Measurements from ENCODE around the gene XYLT1. TPM values are rescaled to one million over a fixed set of nuclear protein-coding genes. Genes with fewer than 3 reads are reported as not detected.

XYLT1 gene
- total and polyA plus RNA-seq, 2 of the 4 experiments (the other 2 are of a cell fraction) = 9.0 to 12.7 TPM

- H3K14ac ChIP-seq (replicated peaks; ENCODE audit: low read depth, low read length) = no peak overlapping the region
- H2AFZ ChIP-seq (replicated peaks; ENCODE audit: low read length, poor library complexity) = no peak overlapping the region
- no peak overlapping the region for H3K27ac ChIP-seq (ENCODE audit: insufficient read depth, low read length)
- H3K4me3 ChIP-seq (ENCODE audit: insufficient read depth, low read depth, low read length) = no peak overlapping the region
- intact Hi-C loops (cut with micrococcal nuclease) (no loop called here), in situ Hi-C loops (cut with MboI; ENCODE audit: low sequenced_read_pairs) (no loop called here), dilution Hi-C loops (cut with HindIII; ENCODE audit: low sequenced_read_pairs, unreplicated experiment) (no loop called here)
- no peak overlapping the region for H2BK120ac ChIP-seq (ENCODE audit: low read depth, low read length)
- DNase-seq = no peak
- no peaks in the 10 kb centered on the region; a peak in 1 of 4 replicates for H3K79me1 ChIP-seq (ENCODE audit: low read depth in 1 of 2, low read length in 2 of 2)
- no peak for ATAC-seq (ENCODE audit: low read depth)
- no peak overlapping the region for H3K4ac ChIP-seq (ENCODE audit: low read depth, low read length)
- H3K9me1 ChIP-seq (ENCODE audit: insufficient read depth, low read length) = 0 out of 2 replicates have a peak, but pooled peaks cover 3% of the 10 kb centered on the region
- no CpG with 5 or more reads among the region's 10 CpGs for WGBS, 2 experiments (ENCODE audit: extremely low coverage in 2 of 2, insufficient read length in 1 of 2)
- no peak overlapping the region for H4K5ac ChIP-seq (ENCODE audit: low read depth, low read length)
- no peaks in the 10 kb centered on the region for H3K4me1 ChIP-seq (ENCODE audit: control insufficient read depth, insufficient read depth, low read length)
- ChIA-PET CTCF (no interaction called here), POLR2A (ENCODE audit: unreplicated experiment) (no interaction called here)
- no peak overlapping the region for H4K8ac ChIP-seq (ENCODE audit: low read depth in 2 of 2, low read length in 2 of 2)
- H3K18ac ChIP-seq (ENCODE audit: low read depth, low read length) = no peak overlapping the region
- H4K20me1 ChIP-seq (ENCODE audit: insufficient read depth, low read length) = no peaks in the 10 kb centered on the region
- H3K9ac ChIP-seq (ENCODE audit: low read depth, low read length) = no peak overlapping the region
- no peak overlapping the region for H2AK5ac ChIP-seq (ENCODE audit: low read depth, low read length)
- no peak overlapping the region for H3K56ac ChIP-seq (ENCODE audit: extremely low read depth, insufficient read depth, low read length)
- H3K23ac ChIP-seq (ENCODE audit: low read depth, low read length) = no peak overlapping the region
- no peak overlapping the region for H2BK15ac ChIP-seq (ENCODE audit: low read depth, low read length)
- no peaks in the 10 kb centered on the region for H3K9me3 ChIP-seq (ENCODE audit: control insufficient read depth, insufficient read depth, low read length)
- no peak overlapping the region for H2AK9ac ChIP-seq (replicated peaks; ENCODE audit: low read depth, low read length, poor library complexity)
- no peak overlapping the region for H2BK5ac ChIP-seq (ENCODE audit: low read depth, low read length, poor library complexity, severe bottlenecking)
- H2BK20ac ChIP-seq (ENCODE audit: low read depth, low read length) = no peak overlapping the region
- BruUV-seq (replicated peaks) = no TSS peak
- TF ChIP-seq MAZ (IDR thresholded peaks at IDR 0.05; ENCODE audit: borderline replicate concordance, low read depth, low read length) (no peak), RCOR1 (IDR thresholded peaks at IDR 0.05; ENCODE audit: insufficient replicate concordance, low read length) (no peak), MAFK (IDR thresholded peaks at IDR 0.05; ENCODE audit: low read depth, low read length) (no peak), USF2 (IDR thresholded peaks at IDR 0.05; ENCODE audit: low read depth, low read length) (no peak), NFE2L2 (IDR thresholded peaks at IDR 0.05; ENCODE audit: low read depth, low read length) (no peak), CEBPB (IDR thresholded peaks at IDR 0.05; ENCODE audit: low read depth, low read length) (no peak)
- peaks cover 6% of the 10 kb centered on the region for H3K36me3 ChIP-seq (ENCODE audit: control insufficient read depth, insufficient read depth, low read length)
- H3K27me3 ChIP-seq (ENCODE audit: control insufficient read depth, insufficient read depth, low read length) = no peaks in the 10 kb centered on the region
- no peak overlapping the region for H3K4me2 ChIP-seq (ENCODE audit: low read depth, low read length)
- H4K91ac ChIP-seq (ENCODE audit: insufficient read depth, low read depth, low read length) = no peak overlapping the region
Observed at GRCh38 chr16:17134586-17134985, 336.2 kb downstream of the XYLT1 start.
